ENCODE data around the gene TGFBI.

DNA sequence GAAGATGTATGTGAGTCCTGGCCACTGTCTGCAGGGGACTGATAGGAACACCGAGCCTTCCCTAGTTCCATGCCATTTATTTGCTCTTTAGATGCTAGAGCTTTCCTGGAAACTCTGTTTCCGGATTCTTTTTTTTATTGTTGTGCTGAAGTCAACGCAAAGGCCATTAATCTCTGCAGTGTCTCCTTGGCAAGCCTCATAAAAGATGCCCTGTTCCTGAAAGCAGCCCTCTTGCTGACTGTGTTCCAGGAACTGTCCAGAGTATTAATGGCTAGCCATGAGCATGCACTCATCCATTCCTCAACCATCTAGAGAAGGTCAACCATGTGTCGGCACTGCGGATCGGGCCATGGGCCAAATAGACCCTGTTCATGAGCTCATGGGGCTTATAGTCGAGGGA lies 61.0 kb downstream of the TGFBI start:
- no peak for TF ChIP-seq GATA2 (IDR thresholded peaks at IDR 0.05; ENCODE audit: low read depth, low read length)
- TF ChIP-seq GATA3 (IDR thresholded peaks at IDR 0.05; ENCODE audit: low read depth, low read length), result no peak

Data from SH-SY5Y (cell line).